HG02981 (cell line): Measurements from ENCODE around the gene OLFML2B.
A peak's percentile ranks its signal among the peaks of the same experiment; 100 is the strongest.
"Not testable (repeated sequence)": the region's sequence is repeated elsewhere in the genome, so short reads cannot be mapped to it uniquely, and the experiment has no call there.

Experiments
- ATAC-seq: cut with Tn5 transposase; IDR thresholded peaks from one replicate; pipeline ENCODE4 v1.9.1; 2021; ENCODE audit warnings: mild to moderate bottlenecking, moderate library complexity; ENCODE audit not compliant: unreplicated experiment

OLFML2B gene

GRCh38 chr1:162036163-162036562, 12.5 kb upstream of the OLFML2B start:
- no peak for ATAC-seq

GRCh38 chr1:162035241-162035640, 11.6 kb upstream of the OLFML2B start:
- ATAC-seq = no peak

DNA sequence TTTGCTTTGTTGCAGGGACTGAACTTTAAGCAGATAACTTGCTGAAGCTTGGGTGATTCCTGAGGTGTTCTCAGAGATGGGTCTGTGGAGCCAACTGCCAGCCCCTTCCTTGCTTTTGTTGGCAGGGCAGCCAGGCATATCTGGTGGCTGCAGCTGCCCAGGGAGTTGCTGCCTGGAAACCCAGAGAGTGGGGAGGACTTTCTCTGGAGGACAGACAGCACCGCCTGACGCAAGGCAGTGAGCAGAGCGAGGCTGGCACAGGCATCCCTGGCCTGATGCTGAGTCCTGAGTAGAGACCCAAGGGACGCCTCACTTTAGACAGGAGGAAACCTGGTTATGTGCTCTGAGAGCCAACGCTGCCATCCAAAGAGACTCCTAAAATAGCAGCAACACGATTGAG, 9.8 kb upstream of the OLFML2B start:
- no peak for ATAC-seq

- ATAC-seq = no peak
Observed at GRCh38 chr1:162030759-162031280, 7.2 kb upstream of the OLFML2B start.

DNA sequence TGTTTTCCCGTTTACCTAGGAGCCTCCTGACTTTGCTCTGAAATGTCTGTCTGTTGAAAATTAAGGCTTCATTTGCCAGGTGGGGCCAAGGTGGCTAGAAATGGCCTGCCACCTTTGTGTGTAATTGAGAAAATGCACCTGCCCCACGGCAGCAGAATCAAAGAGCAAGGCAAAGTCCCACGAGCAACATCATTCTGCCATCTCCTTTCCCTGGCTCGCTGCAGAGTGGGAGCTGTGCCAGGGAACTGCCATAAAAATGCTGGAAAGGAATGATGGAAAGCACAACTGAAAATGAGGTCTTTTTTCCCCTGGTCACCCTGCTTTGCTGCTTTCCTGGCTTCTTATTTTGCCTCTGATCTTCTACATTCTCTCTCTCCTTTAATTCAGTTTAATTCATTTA, 5.5 kb upstream of the OLFML2B start:
- ATAC-seq = no peak

GRCh38 chr1:162028726-162029125, 5.1 kb upstream of the OLFML2B start:
- ATAC-seq = peak; percentile 59

- ATAC-seq = no peak
Observed at GRCh38 chr1:162026881-162027280, 3.2 kb upstream of the OLFML2B start.

DNA sequence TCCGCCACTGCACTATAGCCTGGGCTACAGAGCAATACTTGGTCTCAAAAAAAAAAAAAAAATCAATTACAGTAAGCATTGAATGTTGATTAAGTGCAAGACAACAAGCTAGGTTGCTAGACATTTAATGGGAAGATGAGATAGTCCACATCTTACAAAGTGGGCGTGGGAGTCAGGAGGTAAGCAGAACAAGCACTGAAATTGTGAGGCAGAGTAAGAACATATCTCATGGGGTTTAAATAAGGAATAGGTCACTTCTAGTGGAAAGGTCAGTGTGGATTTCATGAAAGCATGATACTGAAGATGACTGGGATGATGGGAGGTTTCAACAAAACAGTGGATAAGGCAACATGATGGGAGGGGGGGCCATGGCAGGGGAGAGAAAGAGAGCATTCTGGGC, 1.9 kb upstream of the OLFML2B start:
- no peak for ATAC-seq

DNA sequence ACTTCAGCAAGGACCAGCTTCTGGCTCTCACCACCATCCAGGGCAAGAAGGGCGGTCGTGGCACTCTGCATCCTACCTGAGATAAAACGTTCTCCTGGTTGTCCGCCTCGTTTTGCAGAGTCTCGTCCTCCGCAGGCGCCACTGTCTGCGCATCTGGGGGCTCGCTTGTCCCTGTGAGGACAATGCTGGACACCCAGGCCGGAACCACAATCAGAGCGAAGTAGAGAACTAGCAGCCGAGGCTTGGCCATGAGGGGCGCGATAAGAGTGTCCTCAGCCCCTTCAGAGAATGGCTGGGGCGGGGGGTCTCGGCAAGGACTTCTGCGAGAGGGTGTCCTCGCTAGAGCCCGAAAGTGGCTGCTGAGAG, 505 bp downstream of the OLFML2B start:
- no peak for ATAC-seq

DNA sequence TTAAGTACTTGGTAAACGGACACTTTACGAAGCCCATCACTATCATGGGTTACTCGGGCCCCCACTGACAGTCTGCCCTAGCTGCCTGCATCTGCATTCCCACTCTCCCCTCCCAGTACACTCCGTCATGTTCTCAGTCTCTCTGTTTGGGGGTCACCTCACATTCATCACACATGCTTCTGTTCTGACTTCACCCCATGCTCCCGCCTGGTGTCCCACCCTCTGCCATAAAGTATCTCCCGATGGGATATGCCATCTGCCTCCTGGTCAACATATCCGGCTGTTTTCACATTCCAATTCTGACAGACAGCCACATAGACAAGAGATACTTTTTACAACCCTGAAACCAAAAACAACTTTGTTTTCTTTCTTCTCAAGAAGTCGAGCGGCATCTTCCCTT, 1.0 kb downstream of the OLFML2B start:
- no peak for ATAC-seq

- no peak for ATAC-seq
Observed at GRCh38 chr1:162021124-162021523, 2.5 kb downstream of the OLFML2B start.

GRCh38 chr1:162020150-162020549, 3.5 kb downstream of the OLFML2B start:
- ATAC-seq = no peak

DNA sequence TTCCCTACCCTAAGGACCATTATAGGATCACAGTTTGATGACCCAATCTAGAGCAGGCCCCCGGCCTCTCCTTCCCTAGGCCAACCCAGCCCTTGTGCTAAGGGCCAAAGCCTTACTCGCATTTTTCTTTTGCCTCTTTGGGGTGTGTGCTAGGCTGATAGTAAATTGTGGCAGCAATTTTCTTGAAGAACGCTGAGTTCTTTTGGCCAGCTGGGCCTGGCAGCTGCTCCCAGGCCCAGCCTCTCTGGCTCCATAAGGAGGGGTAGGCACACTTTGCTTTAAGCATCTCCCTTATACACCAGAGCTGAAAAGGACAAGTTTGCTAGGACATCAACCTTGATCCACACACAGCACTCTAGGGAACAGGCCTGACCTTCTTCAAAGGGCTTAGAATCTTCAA, 4.2 kb downstream of the OLFML2B start:
- ATAC-seq = no peak

GRCh38 chr1:162019006-162019405, 4.7 kb downstream of the OLFML2B start:
- ATAC-seq = no peak

GRCh38 chr1:162018418-162018817, 5.3 kb downstream of the OLFML2B start:
- ATAC-seq = no peak

- ATAC-seq = not testable (repeated sequence)
Observed at GRCh38 chr1:162017791-162018190, 5.9 kb downstream of the OLFML2B start.

DNA sequence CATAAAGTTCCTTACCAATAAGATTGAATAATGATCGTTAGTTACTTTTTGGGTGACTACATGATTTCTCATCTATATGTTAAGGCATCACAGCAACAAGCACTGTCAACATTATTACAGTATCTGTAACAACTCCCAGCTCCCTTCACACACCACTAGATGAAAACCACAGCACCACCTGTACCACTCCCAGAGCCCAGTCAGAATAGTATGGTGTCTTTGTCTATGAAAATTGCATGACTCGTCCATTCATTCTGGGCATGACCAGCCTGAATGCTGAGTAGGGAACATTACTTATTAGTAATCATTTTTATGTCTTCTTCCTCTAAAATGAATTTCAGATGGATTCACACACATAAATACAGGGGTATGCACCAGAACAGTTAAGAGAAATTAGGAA, 7.0 kb downstream of the OLFML2B start:
- ATAC-seq = no peak

DNA sequence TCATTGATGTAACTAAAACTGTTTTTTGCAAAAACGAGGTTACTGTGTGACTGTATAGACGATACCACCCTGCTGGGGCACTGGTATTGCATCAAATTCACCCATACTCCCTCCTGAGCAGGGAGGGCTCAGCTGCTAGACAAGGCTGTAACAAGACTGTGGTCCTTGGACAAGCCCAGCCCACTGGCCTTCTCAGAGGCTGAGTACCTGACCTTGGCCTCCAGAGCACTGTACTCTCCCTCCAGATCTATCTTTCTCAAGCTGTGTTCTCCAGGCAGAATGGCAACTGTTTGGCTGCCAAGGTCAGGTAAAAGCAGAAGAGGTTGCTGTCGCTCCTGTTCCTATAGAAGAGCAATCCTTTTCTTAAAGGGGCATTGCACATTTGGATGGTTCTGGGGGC, 8.5 kb downstream of the OLFML2B start:
- no peak for ATAC-seq

- no peak for ATAC-seq
Observed at GRCh38 chr1:162014202-162014601, 9.5 kb downstream of the OLFML2B start.

- no peak for ATAC-seq
Observed at GRCh38 chr1:162013289-162013688, 10.4 kb downstream of the OLFML2B start.

- ATAC-seq = no peak
Observed at GRCh38 chr1:162011337-162012012, 12.2 kb downstream of the OLFML2B start.

DNA sequence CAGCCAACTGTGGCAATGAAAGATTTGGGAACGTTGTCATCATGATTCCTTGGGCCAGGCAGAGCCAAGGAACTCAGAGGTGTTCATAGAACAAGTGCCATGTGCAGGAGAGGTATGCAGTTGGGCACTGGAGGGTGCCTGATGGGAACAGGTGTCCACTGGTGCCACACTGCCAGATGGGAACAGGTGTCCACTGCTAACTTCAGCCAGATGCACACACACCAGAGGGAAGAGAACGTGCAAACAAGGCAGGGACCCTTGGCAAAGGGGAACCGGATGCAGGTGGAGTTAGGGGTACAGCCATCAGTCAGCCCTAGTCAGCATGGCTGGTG, 13.5 kb downstream of the OLFML2B start:
- ATAC-seq = no peak

DNA sequence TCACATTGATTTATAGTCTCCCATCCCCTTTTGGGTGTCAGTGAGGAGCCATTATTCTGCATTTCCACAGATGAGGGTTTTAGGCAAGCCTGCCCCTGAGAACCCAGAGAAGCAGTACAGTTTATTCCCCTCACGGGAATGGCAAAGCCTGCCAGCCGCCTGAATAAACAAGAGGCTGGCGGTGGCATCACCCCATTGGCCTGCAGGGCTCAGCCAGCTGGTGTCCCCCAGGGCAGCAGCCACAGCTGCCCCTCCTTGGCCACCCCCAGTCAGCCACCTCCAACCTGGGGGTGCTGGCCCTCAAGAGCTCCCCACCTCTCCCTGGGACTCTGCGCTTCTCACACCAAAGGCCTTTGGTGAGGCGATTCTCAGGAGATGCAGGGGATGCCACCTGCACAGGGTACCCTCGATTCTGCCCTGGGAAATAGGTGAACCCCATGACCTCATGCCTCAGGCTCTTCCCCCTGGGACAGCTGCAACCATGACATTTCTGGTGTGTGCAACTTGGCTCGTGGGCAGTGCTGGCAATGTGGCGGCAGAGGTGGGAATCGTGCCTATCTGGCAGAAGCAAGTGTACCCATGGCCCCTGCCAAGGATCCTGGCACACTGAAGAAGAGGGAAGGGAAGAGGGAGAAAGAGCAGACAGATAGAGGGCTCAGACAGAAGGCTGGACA, 14.0 kb downstream of the OLFML2B start:
- no peak for ATAC-seq
